Stomach (tissue), 9 donors: ENCODE data around the gene NDUFA12. TPM values are rescaled to one million over a fixed set of nuclear protein-coding genes. Genes with fewer than 3 reads are reported as not detected.

Experiments used
- DNase-seq, 2 donors: peaks; one replicate each; pipeline versions ENCODE4 v3.0.0 to v3.0.0-alpha.2; 2013 to 2019
- H3K27ac ChIP-seq, 5 donors: fragments of 200-600 bp in 4 of 5; sonication (generic) in 4 of 5; one replicate each; pipeline ENCODE4 v1.5.1; 2013 to 2019; ENCODE audit warnings: mild to moderate bottlenecking in 1 of 5, moderate library complexity in 1 of 5
- H3K27me3 ChIP-seq, 3 donors: fragments of 200-600 bp; sonication (generic); one replicate each; pipeline ENCODE4 v1.5.1; 2017 to 2019; ENCODE audit warnings: mixed run types in 1 of 3
- H3K36me3 ChIP-seq, 4 donors: fragments of 200-600 bp; sonication (generic); 1 replicate in 3 of 4; 2 replicates in 1 of 4; pipeline ENCODE4 v1.5.1; 2016 to 2019
- H3K4me1 ChIP-seq, 4 donors: fragments of 200-600 bp; sonication (generic); one replicate each; pipeline ENCODE4 v1.5.1; 2016 to 2019
- H3K4me3 ChIP-seq, 4 donors: fragments of 200-600 bp; sonication (generic) in 3 of 4; one replicate each; pipeline ENCODE4 v1.5.1; 2016 to 2019; ENCODE audit warnings: mild to moderate bottlenecking in 1 of 4
- H3K9me3 ChIP-seq, 4 donors: fragments of 200-600 bp; sonication (generic); one replicate each; pipeline ENCODE4 v1.5.1; 2016 to 2019
- CTCF ChIP-seq, 7 experiments: fragments of 450-650 bp in 4 of 7; fragments of 200-600 bp in 3 of 7; sonication (generic) in 3 of 7; IDR thresholded peaks; one replicate each; pipeline ENCODE4 v1.5.1; 2016 to 2019; ENCODE audit warnings: antibody characterized with exemption in 7 of 7, control low read depth in 2 of 7, mild to moderate bottlenecking in 1 of 7
- EP300 ChIP-seq: sonication (generic); formaldehyde crosslinking; IDR thresholded peaks from one replicate; pipeline ENCODE4 v1.6.1; 2017; ENCODE audit warnings: antibody characterized with exemption
- POLR2A ChIP-seq, 4 donors: fragments of 450-650 bp; IDR thresholded peaks; one replicate each; pipeline ENCODE4 v1.6.1; 2016; ENCODE audit warnings: antibody characterized with exemption in 4 of 4, control low read depth in 2 of 4, mild to moderate bottlenecking in 1 of 4, moderate library complexity in 1 of 4
- POLR2AphosphoS5 ChIP-seq, 3 donors: sonication (generic); formaldehyde crosslinking; IDR thresholded peaks; one replicate each; pipeline ENCODE4 v1.6.1; 2016; ENCODE audit warnings: antibody characterized with exemption in 3 of 3
- WGBS, 5 donors: extraction: QIAGEN DNeasy Blood & Tissue Kit in 3 of 5; methylation state at CpG; one replicate each; pipeline versions ENCODE4 v1.1.5 to v1.1.7; 2013 to 2018; 5-methylcytosine and 5-hydroxymethylcytosine counted together
- intact Hi-C: fragments of 100-400 bp; cut with DNase I; formaldehyde crosslinking; loops from one replicate; pipeline ENCODE4 v1.15.1; 2023; ENCODE audit warnings: low total_unique reads
- polyA plus RNA-seq, 3 donors: library from polyadenylated mRNA; stranded (reverse); fragments of 200-250 nt; gene quantifications; one replicate each; pipeline ENCODE4 v1.2.3, GENCODE V29; 2013
- total RNA-seq, 5 donors: library from RNA; depleted of rRNA; stranded (reverse); fragments of >200 nt; gene quantifications; one replicate each; pipeline versions ENCODE4 v1.1.0 to v1.2.3, GENCODE V29; 2014 to 2016
- donor health status: healthy with polysubstance abuse.
- donor health status: Bipolar disorder and iron deficiency.
- donor health status: healthy.

Gene NDUFA12
- total and polyA plus RNA-seq, 8 donors, result 20.4 to 142 (median 74.9) TPM

- Histone ChIP-seq H3K4me1 (no peaks in the 10 kb centered on the region), H3K36me3 (peaks cover 0 to 90% (median 73%) of the 10 kb centered on the region in 4 donors), H3K27me3 (no peaks in the 10 kb centered on the region), H3K4me3 (no peak overlapping the region), H3K9me3 (no peaks in the 10 kb centered on the region), H3K27ac (no peak overlapping the region)
- WGBS, 5 donors, result 86 to 100% (median 90%) methylated on average over 1 of the region's 1 CpG
- TF ChIP-seq POLR2AphosphoS5 (IDR thresholded peaks at IDR 0.05) (no peak), CTCF (IDR thresholded peaks at IDR 0.05) (no peak), EP300 (no peak), POLR2A (IDR thresholded peaks at IDR 0.05) (no peak)
- intact Hi-C loops, result no loop called here
- no peak for DNase-seq
Observed at GRCh38 chr12:95034750-95035149, 31.3 kb upstream of the NDUFA12 start.

GRCh38 chr12:95022477-95022876 lies 19.0 kb upstream of the NDUFA12 start:
- H3K36me3 ChIP-seq, result peaks cover 5 to 62% (median 61%) of the 10 kb centered on the region in 4 donors
- WGBS, 5 donors, result 85 to 100% (median 94%) methylated on average over 2 of the region's 2 CpGs
- H3K9me3 ChIP-seq, result no peaks in the 10 kb centered on the region
- no peaks in the 10 kb centered on the region for H3K27me3 ChIP-seq
- TF ChIP-seq EP300 (no peak), CTCF (IDR thresholded peaks at IDR 0.05) (no peak), POLR2A (IDR thresholded peaks at IDR 0.05) (no peak), POLR2AphosphoS5 (IDR thresholded peaks at IDR 0.05) (no peak)
- H3K4me3 ChIP-seq, result no peak overlapping the region
- no peaks in the 10 kb centered on the region for H3K4me1 ChIP-seq
- intact Hi-C loops, result no loop called here
- no peak for DNase-seq
- H3K27ac ChIP-seq, result no peak overlapping the region

GRCh38 chr12:95017482-95017881 lies 14.0 kb upstream of the NDUFA12 start:
- Histone ChIP-seq H3K9me3 (no peaks in the 10 kb centered on the region), H3K4me3 (no peak overlapping the region), H3K27me3 (no peaks in the 10 kb centered on the region), H3K27ac (no peak overlapping the region), H3K36me3 (peaks cover 0 to 19% (median 17%) of the 10 kb centered on the region in 4 donors), H3K4me1 (no peaks in the 10 kb centered on the region)
- 69 to 89% (median 78%) methylated on average over 1 of the region's 1 CpG for WGBS, 5 donors
- intact Hi-C loops, result no loop called here
- DNase-seq, result no peak
- TF ChIP-seq CTCF (IDR thresholded peaks at IDR 0.05) (no peak), EP300 (no peak), POLR2A (IDR thresholded peaks at IDR 0.05) (no peak), POLR2AphosphoS5 (IDR thresholded peaks at IDR 0.05) (no peak)

GRCh38 chr12:95016120-95016519 lies 12.6 kb upstream of the NDUFA12 start:
- Histone ChIP-seq H3K27ac (no peak overlapping the region), H3K4me3 (no peak overlapping the region), H3K36me3 (peaks cover 0 to 8% (median 6%) of the 10 kb centered on the region in 4 donors), H3K4me1 (no peaks in the 10 kb centered on the region), H3K9me3 (no peaks in the 10 kb centered on the region), H3K27me3 (no peaks in the 10 kb centered on the region)
- WGBS, 5 donors, result 92 to 100% (median 99%) methylated on average over 2 of the region's 2 CpGs
- DNase-seq, result no peak
- intact Hi-C loops, result no loop called here
- TF ChIP-seq POLR2AphosphoS5 (IDR thresholded peaks at IDR 0.05) (no peak), POLR2A (IDR thresholded peaks at IDR 0.05) (no peak), CTCF (IDR thresholded peaks at IDR 0.05) (no peak), EP300 (no peak)
